ENCODE results near the gene FOXP2. TPM values are rescaled to one million over a fixed set of nuclear protein-coding genes. Genes with fewer than 3 reads are reported as not detected.

The FOXP2 gene
- total and polyA plus RNA-seq, 2 of the 4 experiments (the other 2 are of a cell fraction), result 0.89 to 1.1 TPM

DNA sequence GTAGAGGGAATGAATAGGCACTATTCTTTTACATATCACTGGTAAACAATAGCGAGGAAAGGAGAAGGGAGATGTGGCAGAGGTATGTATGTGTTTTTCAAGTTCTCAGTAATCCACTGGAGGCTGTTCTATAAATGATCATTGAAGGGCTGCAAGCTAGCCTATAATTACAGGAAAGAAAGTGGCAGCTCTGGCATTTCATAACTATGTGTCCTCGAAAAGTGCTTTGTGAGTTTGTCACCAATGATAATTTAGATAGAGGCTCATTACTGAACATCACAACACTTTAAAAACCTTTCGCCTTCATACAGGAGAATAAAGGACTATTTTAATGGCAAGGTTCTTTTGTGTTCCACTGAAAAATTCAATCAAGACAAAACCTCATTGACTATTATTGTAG lies 235.1 kb downstream of the FOXP2 start:
- Histone ChIP-seq H3K18ac (ENCODE audit: low read depth, low read length) (no peak overlapping the region), H4K5ac (ENCODE audit: low read depth, low read length) (no peak overlapping the region), H3K79me1 (ENCODE audit: low read depth in 1 of 2, low read length in 2 of 2) (no peaks in the 10 kb centered on the region), H2BK120ac (ENCODE audit: low read depth, low read length) (no peak overlapping the region), H2BK15ac (ENCODE audit: low read depth, low read length) (no peak overlapping the region), H3K27me3 (ENCODE audit: control insufficient read depth, insufficient read depth, low read length) (no peaks in the 10 kb centered on the region), H3K23ac (ENCODE audit: low read depth, low read length) (no peak overlapping the region), H2AK9ac (replicated peaks; ENCODE audit: low read depth, low read length, poor library complexity) (no peak overlapping the region), H3K4me2 (ENCODE audit: low read depth, low read length) (no peak overlapping the region), H2AK5ac (ENCODE audit: low read depth, low read length) (no peak overlapping the region), H3K4ac (ENCODE audit: low read depth, low read length) (no peak overlapping the region), H3K36me3 (ENCODE audit: control insufficient read depth, insufficient read depth, low read length) (no peaks in the 10 kb centered on the region), H4K8ac (ENCODE audit: low read depth in 2 of 2, low read length in 2 of 2) (no peak overlapping the region), H3K9ac (ENCODE audit: low read depth, low read length) (no peak overlapping the region), H4K91ac (ENCODE audit: insufficient read depth, low read depth, low read length) (no peak overlapping the region), H4K20me1 (ENCODE audit: insufficient read depth, low read length) (no peaks in the 10 kb centered on the region), H3K4me1 (ENCODE audit: control insufficient read depth, insufficient read depth, low read length) (no peaks in the 10 kb centered on the region; the same call in 1 of the 2 replicates), H2BK5ac (ENCODE audit: low read depth, low read length, poor library complexity, severe bottlenecking) (no peak overlapping the region), H2BK20ac (ENCODE audit: low read depth, low read length) (no peak overlapping the region), H3K14ac (replicated peaks; ENCODE audit: low read depth, low read length) (no peak overlapping the region), H2AFZ (replicated peaks; ENCODE audit: low read length, poor library complexity) (no peak overlapping the region), H3K4me3 (ENCODE audit: insufficient read depth, low read depth, low read length) (no peak overlapping the region), H3K56ac (ENCODE audit: extremely low read depth, insufficient read depth, low read length) (no peak overlapping the region), H3K9me1 (ENCODE audit: insufficient read depth, low read length) (no peaks in the 10 kb centered on the region), H3K27ac (ENCODE audit: insufficient read depth, low read length) (no peak overlapping the region), H3K9me3 (ENCODE audit: control insufficient read depth, insufficient read depth, low read length) (no peaks in the 10 kb centered on the region)
- no TSS peak for BruUV-seq (replicated peaks)
- dilution Hi-C loops (cut with HindIII; ENCODE audit: low sequenced_read_pairs, unreplicated experiment) (no loop called here), intact Hi-C loops (cut with micrococcal nuclease) (no loop called here), in situ Hi-C loops (cut with MboI; ENCODE audit: low sequenced_read_pairs) (no loop called here)
- ATAC-seq (ENCODE audit: low read depth) (no peak), DNase-seq (no peak)
- ChIA-PET CTCF (no interaction called here), POLR2A (ENCODE audit: unreplicated experiment) (no interaction called here)
- TF ChIP-seq MAZ (IDR thresholded peaks at IDR 0.05; ENCODE audit: borderline replicate concordance, low read depth, low read length) (no peak), CEBPB (IDR thresholded peaks at IDR 0.05; ENCODE audit: low read depth, low read length) (no peak), FOS (IDR thresholded peaks at IDR 0.05; ENCODE audit: low read depth, low read length) (no peak), BHLHE40 (IDR thresholded peaks at IDR 0.05; ENCODE audit: low read depth, low read length) (no peak), NFE2L2 (IDR thresholded peaks at IDR 0.05; ENCODE audit: low read depth, low read length) (no peak), RCOR1 (IDR thresholded peaks at IDR 0.05; ENCODE audit: insufficient replicate concordance, low read length) (no peak)
- TF ChIP-seq, protein P1, sequence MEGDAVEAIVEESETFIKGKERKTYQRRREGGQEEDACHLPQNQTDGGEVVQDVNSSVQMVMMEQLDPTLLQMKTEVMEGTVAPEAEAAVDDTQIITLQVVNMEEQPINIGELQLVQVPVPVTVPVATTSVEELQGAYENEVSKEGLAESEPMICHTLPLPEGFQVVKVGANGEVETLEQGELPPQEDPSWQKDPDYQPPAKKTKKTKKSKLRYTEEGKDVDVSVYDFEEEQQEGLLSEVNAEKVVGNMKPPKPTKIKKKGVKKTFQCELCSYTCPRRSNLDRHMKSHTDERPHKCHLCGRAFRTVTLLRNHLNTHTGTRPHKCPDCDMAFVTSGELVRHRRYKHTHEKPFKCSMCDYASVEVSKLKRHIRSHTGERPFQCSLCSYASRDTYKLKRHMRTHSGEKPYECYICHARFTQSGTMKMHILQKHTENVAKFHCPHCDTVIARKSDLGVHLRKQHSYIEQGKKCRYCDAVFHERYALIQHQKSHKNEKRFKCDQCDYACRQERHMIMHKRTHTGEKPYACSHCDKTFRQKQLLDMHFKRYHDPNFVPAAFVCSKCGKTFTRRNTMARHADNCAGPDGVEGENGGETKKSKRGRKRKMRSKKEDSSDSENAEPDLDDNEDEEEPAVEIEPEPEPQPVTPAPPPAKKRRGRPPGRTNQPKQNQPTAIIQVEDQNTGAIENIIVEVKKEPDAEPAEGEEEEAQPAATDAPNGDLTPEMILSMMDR (conservative IDR thresholded peaks at IDR 0.05; ENCODE audit: low read depth, low read length), result no peak
- no CpG with 5 or more reads among the region's 3 CpGs for WGBS, 2 experiments (ENCODE audit: extremely low coverage in 2 of 2, insufficient read length in 1 of 2)

Data from IMR-90 (cell line).